Hepatocyte (in vitro differentiated cells): ENCODE results near the gene LBHD2.

Source experiments
- EZH2 ChIP-seq: fragments of 200-600 bp; sonication (generic); IDR thresholded peaks from 2 replicates; pipeline ENCODE4 v1.6.1; 2016; ENCODE audit warnings: antibody characterized with exemption, mild to moderate bottlenecking, borderline replicate concordance
- TF ChIP-seq, protein P1 (sequence below): fragments of 200-600 bp; sonication (generic); IDR thresholded peaks from 2 replicates; pipeline ENCODE4 v1.5.1; 2016; ENCODE audit warnings: antibody characterized with exemption, mild to moderate bottlenecking; ENCODE audit not compliant: poor library complexity

DNA sequence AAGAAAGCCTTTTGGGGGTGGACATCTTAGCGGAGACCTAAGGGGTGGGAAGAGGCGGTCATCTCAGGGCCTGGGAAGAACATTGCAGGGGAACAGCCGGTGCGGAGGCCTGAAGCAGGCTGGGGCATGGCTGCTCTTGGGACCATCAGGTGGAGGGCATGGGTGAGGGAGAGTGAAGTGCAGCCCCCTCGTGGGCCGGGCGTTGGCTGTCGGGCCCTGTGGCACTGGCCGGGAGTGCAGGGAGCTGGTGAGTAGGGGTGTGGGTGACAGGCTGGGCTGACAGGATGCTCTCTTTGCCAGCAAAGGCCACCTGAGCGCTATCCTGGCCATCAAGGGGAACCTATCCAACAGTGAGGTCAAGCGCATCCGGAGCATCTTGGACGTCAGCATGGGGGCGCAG lies 50.9 kb downstream of the LBHD2 start:
- TF ChIP-seq, protein P1, sequence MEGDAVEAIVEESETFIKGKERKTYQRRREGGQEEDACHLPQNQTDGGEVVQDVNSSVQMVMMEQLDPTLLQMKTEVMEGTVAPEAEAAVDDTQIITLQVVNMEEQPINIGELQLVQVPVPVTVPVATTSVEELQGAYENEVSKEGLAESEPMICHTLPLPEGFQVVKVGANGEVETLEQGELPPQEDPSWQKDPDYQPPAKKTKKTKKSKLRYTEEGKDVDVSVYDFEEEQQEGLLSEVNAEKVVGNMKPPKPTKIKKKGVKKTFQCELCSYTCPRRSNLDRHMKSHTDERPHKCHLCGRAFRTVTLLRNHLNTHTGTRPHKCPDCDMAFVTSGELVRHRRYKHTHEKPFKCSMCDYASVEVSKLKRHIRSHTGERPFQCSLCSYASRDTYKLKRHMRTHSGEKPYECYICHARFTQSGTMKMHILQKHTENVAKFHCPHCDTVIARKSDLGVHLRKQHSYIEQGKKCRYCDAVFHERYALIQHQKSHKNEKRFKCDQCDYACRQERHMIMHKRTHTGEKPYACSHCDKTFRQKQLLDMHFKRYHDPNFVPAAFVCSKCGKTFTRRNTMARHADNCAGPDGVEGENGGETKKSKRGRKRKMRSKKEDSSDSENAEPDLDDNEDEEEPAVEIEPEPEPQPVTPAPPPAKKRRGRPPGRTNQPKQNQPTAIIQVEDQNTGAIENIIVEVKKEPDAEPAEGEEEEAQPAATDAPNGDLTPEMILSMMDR = no peak
- TF ChIP-seq EZH2 = no peak
